Measurements from ENCODE around the gene ZBTB21.

DNA sequence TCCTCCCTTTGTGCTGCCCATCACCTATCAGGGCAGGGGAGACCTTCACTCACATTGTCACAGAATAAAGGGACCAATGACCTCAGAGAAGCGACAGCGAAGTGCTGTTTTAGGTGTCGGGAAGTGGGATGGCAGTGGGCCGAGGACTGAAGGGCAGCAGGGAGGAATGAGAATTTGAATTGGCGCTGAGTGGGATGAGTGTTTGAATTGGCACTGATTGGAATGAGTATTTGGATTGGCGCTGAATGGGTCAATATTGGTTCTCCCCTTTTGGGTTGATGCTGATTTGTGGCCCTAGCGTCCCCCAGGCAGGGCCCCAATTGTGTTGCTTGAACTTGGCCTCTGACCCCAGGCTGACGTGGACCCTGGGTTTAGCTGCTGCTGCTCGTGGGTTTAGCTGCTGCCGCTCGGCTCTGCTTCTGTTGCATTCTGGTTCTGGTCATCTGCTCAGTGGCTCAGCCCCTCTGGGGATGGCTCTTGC, 48.5 kb upstream of the ZBTB21 start:
- TF ChIP-seq SMC3 (IDR thresholded peaks at IDR 0.05; ENCODE audit: low read depth, low read length) (no peak), RAD21 (IDR thresholded peaks at IDR 0.05; ENCODE audit: low read length) (no peak), POLR2A (IDR thresholded peaks at IDR 0.05; ENCODE audit: low read depth, low read length) (no peak), RCOR1 (IDR thresholded peaks at IDR 0.05; ENCODE audit: insufficient replicate concordance, low read length) (no peak), FOS (IDR thresholded peaks at IDR 0.05; ENCODE audit: low read depth, low read length) (no peak), MAFK (IDR thresholded peaks at IDR 0.05; ENCODE audit: low read depth, low read length) (no peak)
- TF ChIP-seq, protein P1, sequence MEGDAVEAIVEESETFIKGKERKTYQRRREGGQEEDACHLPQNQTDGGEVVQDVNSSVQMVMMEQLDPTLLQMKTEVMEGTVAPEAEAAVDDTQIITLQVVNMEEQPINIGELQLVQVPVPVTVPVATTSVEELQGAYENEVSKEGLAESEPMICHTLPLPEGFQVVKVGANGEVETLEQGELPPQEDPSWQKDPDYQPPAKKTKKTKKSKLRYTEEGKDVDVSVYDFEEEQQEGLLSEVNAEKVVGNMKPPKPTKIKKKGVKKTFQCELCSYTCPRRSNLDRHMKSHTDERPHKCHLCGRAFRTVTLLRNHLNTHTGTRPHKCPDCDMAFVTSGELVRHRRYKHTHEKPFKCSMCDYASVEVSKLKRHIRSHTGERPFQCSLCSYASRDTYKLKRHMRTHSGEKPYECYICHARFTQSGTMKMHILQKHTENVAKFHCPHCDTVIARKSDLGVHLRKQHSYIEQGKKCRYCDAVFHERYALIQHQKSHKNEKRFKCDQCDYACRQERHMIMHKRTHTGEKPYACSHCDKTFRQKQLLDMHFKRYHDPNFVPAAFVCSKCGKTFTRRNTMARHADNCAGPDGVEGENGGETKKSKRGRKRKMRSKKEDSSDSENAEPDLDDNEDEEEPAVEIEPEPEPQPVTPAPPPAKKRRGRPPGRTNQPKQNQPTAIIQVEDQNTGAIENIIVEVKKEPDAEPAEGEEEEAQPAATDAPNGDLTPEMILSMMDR (conservative IDR thresholded peaks at IDR 0.05; ENCODE audit: low read depth, low read length), result no peak
- TF ChIP-seq, protein P2, sequence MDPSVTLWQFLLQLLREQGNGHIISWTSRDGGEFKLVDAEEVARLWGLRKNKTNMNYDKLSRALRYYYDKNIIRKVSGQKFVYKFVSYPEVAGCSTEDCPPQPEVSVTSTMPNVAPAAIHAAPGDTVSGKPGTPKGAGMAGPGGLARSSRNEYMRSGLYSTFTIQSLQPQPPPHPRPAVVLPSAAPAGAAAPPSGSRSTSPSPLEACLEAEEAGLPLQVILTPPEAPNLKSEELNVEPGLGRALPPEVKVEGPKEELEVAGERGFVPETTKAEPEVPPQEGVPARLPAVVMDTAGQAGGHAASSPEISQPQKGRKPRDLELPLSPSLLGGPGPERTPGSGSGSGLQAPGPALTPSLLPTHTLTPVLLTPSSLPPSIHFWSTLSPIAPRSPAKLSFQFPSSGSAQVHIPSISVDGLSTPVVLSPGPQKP (IDR thresholded peaks at IDR 0.05; ENCODE audit: borderline replicate concordance, low read depth, low read length), result no peak
- TF ChIP-seq, protein P3, sequence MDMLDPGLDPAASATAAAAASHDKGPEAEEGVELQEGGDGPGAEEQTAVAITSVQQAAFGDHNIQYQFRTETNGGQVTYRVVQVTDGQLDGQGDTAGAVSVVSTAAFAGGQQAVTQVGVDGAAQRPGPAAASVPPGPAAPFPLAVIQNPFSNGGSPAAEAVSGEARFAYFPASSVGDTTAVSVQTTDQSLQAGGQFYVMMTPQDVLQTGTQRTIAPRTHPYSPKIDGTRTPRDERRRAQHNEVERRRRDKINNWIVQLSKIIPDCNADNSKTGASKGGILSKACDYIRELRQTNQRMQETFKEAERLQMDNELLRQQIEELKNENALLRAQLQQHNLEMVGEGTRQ (IDR thresholded peaks at IDR 0.05; ENCODE audit: low read depth, low read length), result no peak
